MCF 10A (cell line): ENCODE data around the gene TP53TG3. TPM values are rescaled to one million over a fixed set of nuclear protein-coding genes. Genes with fewer than 3 reads are reported as not detected.
"Not testable (repeated sequence)": the region's sequence is repeated elsewhere in the genome, so short reads cannot be mapped to it uniquely, and the experiment has no call there.

Source experiments
- Bru-seq: library from RNA; stranded (reverse); fragments of 400-500 nt; gene quantifications from one replicate; lab custom pipeline; 2021; lab: Mats Ljungman, UMichigan
- BruChase-seq, 2 experiments: library from RNA; stranded (reverse); fragments of 400-500 nt; gene quantifications; one replicate each; lab custom pipeline; 2021; lab: Mats Ljungman, UMichigan
- BruUV-seq: library from RNA; stranded (reverse); fragments of 400-500 nt; replicated peaks from 2 replicates; lab custom pipeline; 2021; lab: Mats Ljungman, UMichigan
- CTCF ChIA-PET: fragments of 300-600 bp; sonication (Branson Sonifier 250); formaldehyde crosslinking; extraction: SDS; loops from one replicate; lab custom pipeline; 2021; ENCODE audit warnings: antibody characterized with exemption, inconsistent platforms; lab: Yijun Ruan, JAX
- POLR2A ChIA-PET: fragments of 300-600, 350-650 bp; sonication (Branson Sonifier 250); formaldehyde crosslinking; extraction: SDS; loops from one replicate; lab custom pipeline; 2020; ENCODE audit warnings: antibody characterized with exemption, inconsistent platforms; lab: Yijun Ruan, JAX
- DNase-seq: peaks from one replicate; pipeline ENCODE4 v3.0.0-alpha.2; 2018; ENCODE audit not compliant: unreplicated experiment
- H3K27ac Mint-ChIP-seq: one replicate; pipeline ENCODE4 v1.8.0; 2022; ENCODE audit warnings: mild to moderate bottlenecking, low read depth, mixed read lengths; ENCODE audit not compliant: unreplicated experiment
- H3K27me3 Mint-ChIP-seq: one replicate; pipeline ENCODE4 v1.8.0; 2022; ENCODE audit warnings: mixed read lengths; ENCODE audit not compliant: insufficient read depth, unreplicated experiment
- H3K36me3 Mint-ChIP-seq: one replicate; pipeline ENCODE4 v1.8.0; 2022; ENCODE audit warnings: mild to moderate bottlenecking, moderate library complexity, mixed read lengths; ENCODE audit not compliant: insufficient read depth, unreplicated experiment
- H3K4me1 Mint-ChIP-seq: one replicate; pipeline ENCODE4 v1.8.0; 2022; ENCODE audit warnings: mixed read lengths; ENCODE audit not compliant: insufficient read depth, unreplicated experiment
- H3K4me3 Mint-ChIP-seq: one replicate; pipeline ENCODE4 v1.8.0; 2022; ENCODE audit warnings: mild to moderate bottlenecking, moderate library complexity, mixed read lengths; ENCODE audit not compliant: unreplicated experiment
- H3K9me3 Mint-ChIP-seq: one replicate; pipeline ENCODE4 v1.8.0; 2022; ENCODE audit warnings: mixed read lengths; ENCODE audit not compliant: unreplicated experiment
- intact Hi-C: fragments of 100-400 bp; cut with micrococcal nuclease; formaldehyde crosslinking; loops from 2 replicates; pipeline ENCODE4 v1.14.1; 2022
- long read RNA-seq: library from polyadenylated mRNA; stranded (forward); transcript quantifications from one replicate; pipeline ENCODE4 v2.0.0, GENCODE V29; 2022
- total RNA-seq: library from RNA; stranded (reverse); gene quantifications from 2 replicates; pipeline ENCODE4 v1.2.3, GENCODE V29; 2022

TP53TG3 gene, protein sequence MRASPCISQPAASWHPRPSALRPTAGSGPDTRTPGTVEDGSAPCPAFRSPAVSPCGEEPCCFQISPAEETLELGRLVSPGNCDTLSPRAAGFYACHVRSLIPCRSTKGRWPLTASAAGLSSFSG
- total RNA-seq: not detected in 2 replicates
- Bru-seq, nascent RNA: not detected
- BruChase-seq, experiment 1, labeled RNA remaining after a 6-hour chase: not detected
- BruChase-seq, experiment 2, labeled RNA remaining after a 2-hour chase: not detected
- long read RNA-seq: 0 reads

DNA sequence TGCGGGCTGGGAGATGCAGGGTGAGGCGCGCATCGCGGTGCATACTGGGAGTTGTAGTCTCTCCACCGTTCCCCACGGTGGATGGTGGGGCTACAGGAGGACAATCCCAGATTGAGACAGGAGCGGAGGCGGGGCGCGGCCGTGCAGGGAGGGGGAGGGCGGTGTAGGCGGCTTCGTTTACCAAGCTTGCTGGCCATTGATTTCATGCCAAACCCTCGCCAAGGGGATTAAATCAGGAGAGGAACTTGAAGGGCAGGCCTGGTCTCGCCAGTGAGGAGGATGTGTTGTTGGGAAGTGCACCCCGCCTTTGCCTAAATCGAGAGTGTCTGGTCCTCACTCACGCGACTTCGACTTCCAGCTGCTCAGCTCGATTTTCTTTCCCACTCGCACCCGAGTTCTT is at the start of gene TP53TG3:
Gene TP53TG3 (minus strand): TSS at position 101 of the 400 bp plus-strand sequence. CDS start 68 bp downstream, at position 33.
- CTCF ChIA-PET, BruUV-seq, H3K27ac Mint-ChIP-seq, H3K4me3 Mint-ChIP-seq, POLR2A ChIA-PET, H3K27me3 Mint-ChIP-seq, H3K4me1 Mint-ChIP-seq, H3K9me3 Mint-ChIP-seq, intact Hi-C loops, DNase-seq, H3K36me3 Mint-ChIP-seq: not testable (repeated sequence)

DNA sequence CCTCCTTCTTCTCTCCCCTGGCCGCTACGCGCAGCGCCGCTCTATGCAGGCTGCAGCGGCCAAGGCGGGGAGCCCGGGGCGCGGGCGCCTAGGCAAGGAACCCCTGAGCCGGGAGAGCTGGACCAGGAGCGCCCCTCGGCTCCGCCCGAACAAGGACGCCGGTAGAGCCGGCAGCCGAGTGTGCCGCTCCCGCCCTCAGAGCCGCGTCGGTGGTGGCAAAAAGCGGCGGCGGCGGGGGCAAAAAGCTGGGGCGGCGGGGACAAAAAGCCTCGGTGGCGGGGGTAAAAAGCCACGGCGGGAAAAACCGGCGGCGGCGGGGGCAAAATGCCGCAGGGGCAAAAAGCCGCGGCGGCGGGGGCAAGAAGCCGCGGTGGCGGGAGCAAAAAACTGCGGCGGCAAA is 25.1 kb downstream of the TP53TG3 start:
- BruUV-seq, H3K4me3 Mint-ChIP-seq, H3K27me3 Mint-ChIP-seq, POLR2A ChIA-PET, H3K27ac Mint-ChIP-seq, intact Hi-C loops, H3K36me3 Mint-ChIP-seq, H3K4me1 Mint-ChIP-seq, DNase-seq, CTCF ChIA-PET: not testable (repeated sequence)
- H3K9me3 Mint-ChIP-seq: peaks cover 16% of the 10 kb centered on the region

DNA sequence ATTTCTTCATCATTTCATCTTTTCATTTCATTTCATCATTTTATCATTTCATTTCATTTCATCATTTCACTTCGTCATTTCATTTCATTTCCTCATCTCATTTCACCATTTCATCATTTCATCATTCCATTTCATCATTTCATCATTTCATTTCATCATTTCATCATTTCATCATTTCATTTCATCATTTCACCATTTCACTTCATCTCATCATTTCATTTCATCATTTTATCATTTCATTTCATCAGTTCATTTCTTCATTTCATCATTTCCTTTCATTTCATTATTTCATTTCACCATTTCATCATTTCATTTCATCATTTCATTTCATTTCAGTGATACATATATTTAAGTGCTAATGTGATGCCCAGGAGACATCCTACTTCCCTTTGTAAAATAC is 28.4 kb downstream of the TP53TG3 start:
- intact Hi-C loops, BruUV-seq, H3K27me3 Mint-ChIP-seq, H3K27ac Mint-ChIP-seq, H3K4me1 Mint-ChIP-seq, H3K4me3 Mint-ChIP-seq, CTCF ChIA-PET, POLR2A ChIA-PET, DNase-seq: not testable (repeated sequence)
- H3K9me3 Mint-ChIP-seq: peaks cover 31% of the 10 kb centered on the region
- H3K36me3 Mint-ChIP-seq: peaks cover 12% of the 10 kb centered on the region

DNA sequence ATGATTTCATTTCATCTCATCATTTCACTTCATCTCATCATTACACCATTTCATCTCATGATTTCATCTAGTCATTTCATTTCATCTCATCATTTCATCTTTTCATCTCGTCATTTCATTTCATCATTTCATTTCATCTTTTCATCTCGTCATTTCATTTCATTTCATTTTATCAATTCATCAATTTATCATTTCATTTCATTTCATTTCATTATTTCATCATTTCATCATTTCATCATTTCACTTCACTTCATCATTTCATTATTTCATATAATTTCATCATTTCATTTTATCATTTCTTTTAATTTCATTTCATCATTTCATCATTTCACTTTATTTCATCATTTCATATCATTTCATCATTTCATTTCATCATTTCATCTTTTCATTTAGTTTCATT is 29.2 kb downstream of the TP53TG3 start:
- H3K27me3 Mint-ChIP-seq, H3K4me1 Mint-ChIP-seq, H3K27ac Mint-ChIP-seq, intact Hi-C loops, BruUV-seq, H3K4me3 Mint-ChIP-seq, POLR2A ChIA-PET, DNase-seq, CTCF ChIA-PET: not testable (repeated sequence)
- Mint-ChIP-seq H3K9me3 (peaks cover 31% of the 10 kb centered on the region), H3K36me3 (peaks cover 12% of the 10 kb centered on the region)

DNA sequence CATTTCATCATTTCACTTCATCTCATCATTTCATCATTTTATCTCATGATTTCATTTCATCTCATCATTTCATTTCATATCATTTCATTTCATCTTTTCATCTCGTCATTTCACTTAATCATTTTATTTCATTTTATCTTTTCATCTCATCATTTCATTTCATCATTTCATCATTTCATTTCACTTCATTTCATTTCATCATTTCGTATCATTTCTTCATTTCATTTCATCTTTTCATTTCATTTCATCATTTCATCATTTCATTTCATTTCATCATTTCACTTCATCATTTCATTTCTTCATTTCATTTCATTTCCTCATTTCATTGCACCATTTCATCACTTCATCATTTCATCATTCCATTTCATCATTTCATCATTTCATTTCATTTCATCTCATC is 29.8 kb downstream of the TP53TG3 start:
- H3K4me3 Mint-ChIP-seq, DNase-seq, CTCF ChIA-PET, H3K27ac Mint-ChIP-seq, H3K27me3 Mint-ChIP-seq, H3K4me1 Mint-ChIP-seq, POLR2A ChIA-PET, intact Hi-C loops, BruUV-seq: not testable (repeated sequence)
- H3K36me3 Mint-ChIP-seq: peaks cover 12% of the 10 kb centered on the region
- H3K9me3 Mint-ChIP-seq: peaks cover 31% of the 10 kb centered on the region

DNA sequence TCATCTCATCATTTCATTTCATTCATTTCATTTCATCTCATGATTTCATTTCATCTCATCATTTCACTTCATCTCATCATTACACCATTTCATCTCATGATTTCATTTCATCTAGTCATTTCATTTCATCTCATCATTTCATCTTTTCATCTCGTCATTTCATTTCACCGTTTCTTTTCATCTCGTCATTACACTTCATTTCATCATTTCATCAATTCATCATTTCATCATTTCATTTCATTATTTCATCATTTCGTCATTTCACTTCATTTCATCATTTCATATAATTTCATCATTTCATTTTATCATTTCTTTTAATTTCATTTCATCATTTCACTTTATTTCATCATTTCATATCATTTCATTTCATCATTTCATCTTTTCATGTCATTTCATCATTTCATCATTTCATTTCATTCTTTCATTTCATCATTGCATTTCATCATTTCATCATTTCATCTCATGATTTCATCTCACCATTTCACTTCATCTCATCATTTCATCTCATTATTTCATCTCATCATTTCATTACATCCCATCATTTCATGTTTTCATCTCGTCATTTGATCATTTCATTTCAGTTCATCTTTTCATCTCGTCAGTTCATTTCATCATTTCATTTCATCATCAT is 30.6 kb downstream of the TP53TG3 start:
- Mint-ChIP-seq H3K36me3 (peaks cover 12% of the 10 kb centered on the region), H3K9me3 (peaks cover 31% of the 10 kb centered on the region)
- H3K27ac Mint-ChIP-seq, DNase-seq, H3K27me3 Mint-ChIP-seq, H3K4me3 Mint-ChIP-seq, POLR2A ChIA-PET, H3K4me1 Mint-ChIP-seq, CTCF ChIA-PET, BruUV-seq, intact Hi-C loops: not testable (repeated sequence)

DNA sequence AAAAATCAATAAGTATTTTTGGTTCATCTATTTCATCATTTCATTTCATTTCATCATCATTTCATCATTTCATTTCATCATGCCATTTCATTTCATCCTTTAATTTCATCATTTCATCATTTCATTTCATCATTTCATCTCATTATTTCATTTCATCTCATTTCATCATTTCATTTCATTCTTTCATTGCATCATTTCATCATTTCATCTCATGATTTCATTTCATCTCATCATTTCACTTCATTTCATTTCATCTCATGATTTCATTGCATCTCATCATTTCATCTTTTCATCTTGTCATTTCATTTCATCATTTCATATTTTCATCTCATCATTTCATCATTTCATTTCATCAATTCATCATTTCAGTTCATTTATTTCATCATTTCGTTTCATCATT is 31.2 kb downstream of the TP53TG3 start:
- POLR2A ChIA-PET, CTCF ChIA-PET, H3K4me1 Mint-ChIP-seq, intact Hi-C loops, BruUV-seq, H3K27ac Mint-ChIP-seq, H3K27me3 Mint-ChIP-seq, DNase-seq, H3K4me3 Mint-ChIP-seq: not testable (repeated sequence)
- peaks cover 12% of the 10 kb centered on the region for H3K36me3 Mint-ChIP-seq
- peaks cover 31% of the 10 kb centered on the region for H3K9me3 Mint-ChIP-seq

DNA sequence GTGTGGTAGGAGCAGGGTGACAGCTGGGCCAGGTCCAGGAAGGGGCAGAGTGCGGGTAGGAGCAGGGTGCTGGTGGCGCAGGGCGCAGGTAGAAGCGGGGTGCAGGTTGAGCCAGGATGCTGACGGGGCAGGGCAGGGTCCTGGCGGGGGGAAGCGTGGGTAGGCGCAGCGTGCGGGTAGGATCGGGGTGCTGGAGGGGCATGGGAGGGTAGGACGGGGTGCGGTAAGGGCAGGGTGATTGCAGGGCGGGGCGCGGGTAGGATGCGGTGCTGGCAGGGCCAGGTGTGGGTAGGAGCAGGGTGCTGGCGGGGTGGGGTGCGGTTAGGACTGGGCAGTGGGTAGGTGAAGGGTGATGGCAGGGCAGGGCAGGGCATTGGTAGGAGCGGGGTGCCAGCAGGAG is 38.4 kb downstream of the TP53TG3 start:
- intact Hi-C loops, H3K36me3 Mint-ChIP-seq, DNase-seq, H3K27ac Mint-ChIP-seq, H3K4me3 Mint-ChIP-seq, H3K9me3 Mint-ChIP-seq, H3K4me1 Mint-ChIP-seq, CTCF ChIA-PET, H3K27me3 Mint-ChIP-seq, POLR2A ChIA-PET, BruUV-seq: not testable (repeated sequence)

DNA sequence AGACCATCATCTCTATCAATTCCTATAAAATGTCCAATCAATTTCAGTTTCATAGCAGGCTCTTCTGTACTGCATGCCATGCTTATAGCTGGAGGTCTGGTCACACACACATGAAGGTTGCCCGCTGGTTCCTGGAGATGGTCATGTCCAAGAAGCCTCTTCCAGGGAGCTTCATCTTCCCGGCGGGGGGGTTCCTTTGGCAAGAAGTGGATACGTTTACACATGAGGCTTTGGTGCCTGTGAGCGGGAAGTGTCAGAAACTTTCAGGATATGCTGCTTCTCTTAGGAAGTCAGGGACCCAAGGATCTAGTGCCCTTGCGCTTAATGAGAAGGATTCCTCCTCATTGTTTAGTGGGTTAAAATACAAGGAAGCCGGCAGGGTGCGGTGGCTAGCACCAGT is 43.9 kb downstream of the TP53TG3 start:
- H3K27ac Mint-ChIP-seq, H3K36me3 Mint-ChIP-seq, CTCF ChIA-PET, H3K4me3 Mint-ChIP-seq, BruUV-seq, H3K9me3 Mint-ChIP-seq, intact Hi-C loops, POLR2A ChIA-PET, H3K4me1 Mint-ChIP-seq, H3K27me3 Mint-ChIP-seq, DNase-seq: not testable (repeated sequence)
